H9 (cell line): Measurements from ENCODE around the gene BIRC6. TPM values are rescaled to one million over a fixed set of nuclear protein-coding genes. Genes with fewer than 3 reads are reported as not detected.

ENCODE experiments used
- DNase-seq: peaks from one replicate; pipeline ENCODE4 v3.0.0-alpha.2; 2017
- H2AFZ ChIP-seq: one replicate; pipeline ENCODE4 v1.6.1; 2013; ENCODE audit warnings: mild to moderate bottlenecking, low read length, control low read depth, moderate library complexity
- H2AK5ac ChIP-seq: 2 replicates; pipeline ENCODE4 v1.6.1; 2013; ENCODE audit warnings: low read length, control low read depth, mixed read lengths; ENCODE audit not compliant: insufficient read length
- H2BK120ac ChIP-seq: one replicate; pipeline ENCODE4 v1.6.1; 2013; ENCODE audit warnings: low read depth, mild to moderate bottlenecking, low read length, control low read depth, inconsistent platforms; ENCODE audit not compliant: poor library complexity, severe bottlenecking
- H2BK12ac ChIP-seq: 2 replicates; pipeline ENCODE4 v1.6.1; 2013; ENCODE audit warnings: low read length, control low read depth, mixed read lengths, low read depth; ENCODE audit not compliant: insufficient read length
- H2BK15ac ChIP-seq: 2 replicates; pipeline ENCODE4 v1.6.1; 2013; ENCODE audit warnings: low read depth, low read length, control low read depth
- H2BK20ac ChIP-seq: one replicate; pipeline ENCODE4 v1.6.1; 2013; ENCODE audit warnings: low read depth, mild to moderate bottlenecking, low read length, control low read depth, inconsistent platforms; ENCODE audit not compliant: poor library complexity, severe bottlenecking
- H2BK5ac ChIP-seq: 2 replicates; pipeline ENCODE4 v1.6.1; 2013; ENCODE audit warnings: low read length, control low read depth, mixed read lengths; ENCODE audit not compliant: insufficient read length
- H3K14ac ChIP-seq: 2 replicates; pipeline ENCODE4 v1.6.1; 2013; ENCODE audit warnings: low read length, control low read depth; ENCODE audit not compliant: insufficient read depth
- H3K18ac ChIP-seq: 2 replicates; pipeline ENCODE4 v1.6.1; 2013; ENCODE audit warnings: low read depth, mild to moderate bottlenecking, mixed read lengths, low read length, control low read depth; ENCODE audit not compliant: insufficient read length
- H3K23ac ChIP-seq: 2 replicates; pipeline ENCODE4 v1.6.1; 2013; ENCODE audit warnings: low read length, control low read depth, mixed read lengths, low read depth; ENCODE audit not compliant: insufficient read length
- H3K23me2 ChIP-seq: 2 replicates; pipeline ENCODE4 v1.6.1; 2013; ENCODE audit warnings: low read depth, mild to moderate bottlenecking, mixed read lengths, low read length, control low read depth; ENCODE audit not compliant: insufficient read length, poor library complexity, severe bottlenecking
- H3K27ac ChIP-seq: 2 replicates; pipeline ENCODE4 v1.5.1; 2013; ENCODE audit warnings: low read length, control low read depth, mixed read lengths, low read depth; ENCODE audit not compliant: insufficient read length
- H3K27me3 ChIP-seq: 2 replicates; pipeline ENCODE4 v1.6.1; 2013; ENCODE audit warnings: low read length, control low read depth, inconsistent platforms; ENCODE audit not compliant: insufficient read depth
- H3K4ac ChIP-seq: 2 replicates; pipeline ENCODE4 v1.6.1; 2013; ENCODE audit warnings: low read depth, mild to moderate bottlenecking, control low read depth, inconsistent platforms, low read length, moderate library complexity
- H3K4me1 ChIP-seq: 2 replicates; pipeline ENCODE4 v1.6.1; 2013; ENCODE audit warnings: low read length, control low read depth, inconsistent platforms; ENCODE audit not compliant: insufficient read depth
- H3K4me2 ChIP-seq: 2 replicates; pipeline ENCODE4 v1.6.1; 2013; ENCODE audit warnings: low read length, control low read depth, mixed read lengths; ENCODE audit not compliant: insufficient read length, insufficient read depth
- H3K56ac ChIP-seq: 2 replicates; pipeline ENCODE4 v1.6.1; 2013; ENCODE audit warnings: low read depth, mild to moderate bottlenecking, mixed read lengths, low read length, control low read depth; ENCODE audit not compliant: insufficient read length
- H3K79me1 ChIP-seq: 2 replicates; pipeline ENCODE4 v1.6.1; 2013; ENCODE audit warnings: low read depth, mild to moderate bottlenecking, moderate library complexity, low read length, control low read depth, inconsistent platforms; ENCODE audit not compliant: insufficient read depth, poor library complexity, severe bottlenecking
- H3K79me2 ChIP-seq: 2 replicates; pipeline ENCODE4 v1.6.1; 2013; ENCODE audit warnings: low read length, control low read depth, inconsistent platforms; ENCODE audit not compliant: insufficient read depth
- H3K9ac ChIP-seq: 2 replicates; pipeline ENCODE4 v1.6.1; 2013; ENCODE audit warnings: low read length, control low read depth, mixed read lengths; ENCODE audit not compliant: insufficient read length; ENCODE audit errors: extremely low read depth
- H3K9me3 ChIP-seq: one replicate; pipeline ENCODE4 v1.6.1; 2013; ENCODE audit warnings: low read depth, low read length, inconsistent platforms; ENCODE audit not compliant: control insufficient read depth
- H3T11ph ChIP-seq: one replicate; pipeline ENCODE4 v1.6.1; 2013; ENCODE audit warnings: mild to moderate bottlenecking, low read length, control low read depth, inconsistent platforms
- H4K20me1 ChIP-seq: one replicate; pipeline ENCODE4 v1.6.1; 2013; ENCODE audit not compliant: control insufficient read depth, insufficient read length, insufficient read depth
- H4K5ac ChIP-seq: 2 replicates; pipeline ENCODE4 v1.6.1; 2013; ENCODE audit warnings: low read depth, mild to moderate bottlenecking, mixed read lengths, low read length, control low read depth; ENCODE audit not compliant: insufficient read length
- H4K8ac ChIP-seq: replicated peaks from 2 replicates; pipeline ENCODE4 v1.6.1; 2013; ENCODE audit warnings: low read length, control low read depth, mixed read lengths, low read depth; ENCODE audit not compliant: insufficient read length
- H4K91ac ChIP-seq: 2 replicates; pipeline ENCODE4 v1.6.1; 2013; ENCODE audit warnings: low read depth, mild to moderate bottlenecking, moderate library complexity, mixed read lengths, low read length, control low read depth; ENCODE audit not compliant: insufficient read length
- H3K27ac Mint-ChIP-seq, 3 experiments: 2 replicates in 2 of 3; 3 replicates in 1 of 3; pipeline ENCODE4 v1.8.0; 2020 to 2021; ENCODE audit warnings: mixed read lengths in 3 of 3, mild to moderate bottlenecking in 1 of 3, moderate library complexity in 1 of 3
- H3K27me3 Mint-ChIP-seq: 2 replicates; pipeline ENCODE4 v1.8.0; 2021; ENCODE audit warnings: low read depth, mild to moderate bottlenecking, moderate library complexity, mixed read lengths
- H3K36me3 Mint-ChIP-seq, 3 experiments: 2 replicates in 2 of 3; 3 replicates in 1 of 3; pipeline ENCODE4 v1.8.0; 2020 to 2021; ENCODE audit warnings: low read depth in 3 of 3, mixed read lengths in 3 of 3; ENCODE audit not compliant: insufficient read depth in 1 of 3
- H3K4me1 Mint-ChIP-seq, 2 experiments: 2 replicates each; pipeline ENCODE4 v1.8.0; 2020; ENCODE audit warnings: mixed read lengths in 2 of 2
- H3K4me3 Mint-ChIP-seq, 2 experiments: 2 replicates in 1 of 2; 3 replicates in 1 of 2; pipeline ENCODE4 v1.8.0; 2020 to 2021; ENCODE audit warnings: mild to moderate bottlenecking in 2 of 2, mixed read lengths in 2 of 2, moderate library complexity in 1 of 2
- H3K9me3 Mint-ChIP-seq, 2 experiments: 2 replicates in 1 of 2; 3 replicates in 1 of 2; pipeline ENCODE4 v1.8.0; 2020; ENCODE audit warnings: mild to moderate bottlenecking in 2 of 2, mixed read lengths in 2 of 2, moderate library complexity in 1 of 2
- CTCF ChIP-seq: fragments of 200-600 bp; sonication (generic); conservative IDR thresholded peaks from 3 replicates; pipeline ENCODE4 v1.8.0; 2021; ENCODE audit warnings: antibody characterized with exemption, mild to moderate bottlenecking
- WGBS: extraction: QIAGEN DNeasy Blood & Tissue Kit; methylation state at CpG from one replicate; pipeline ENCODE4 v1.1.7; 2013; ENCODE audit warnings: missing lambda C conversion rate, low lambda C conversion rate, mixed read lengths; ENCODE audit not compliant: insufficient read length; ENCODE audit errors: extremely low coverage; 5-methylcytosine and 5-hydroxymethylcytosine counted together
- total RNA-seq: library from RNA; stranded (reverse); gene quantifications from 2 replicates; pipeline ENCODE4 v1.2.1, GENCODE V29; 2021

The BIRC6 gene
- total RNA-seq, 1 experiment from 2014 or later: 78.8 TPM

GRCh38 chr2:32464431-32464830 lies 107.6 kb downstream of the BIRC6 start:
- no peaks in the 10 kb centered on the region for H4K20me1 ChIP-seq
- H4K8ac ChIP-seq: no peak overlapping the region
- H4K91ac ChIP-seq: no peak overlapping the region
- no peak overlapping the region for H2BK20ac ChIP-seq
- H3T11ph ChIP-seq: no peak overlapping the region
- H3K9me3 Mint-ChIP-seq: no peaks in the 10 kb centered on the region
- no peak overlapping the region for H2AFZ ChIP-seq
- H3K79me2 ChIP-seq: no peaks in the 10 kb centered on the region
- no peak for DNase-seq
- no peaks in the 10 kb centered on the region for H3K27me3 ChIP-seq
- H3K27me3 Mint-ChIP-seq: no peaks in the 10 kb centered on the region
- no peak overlapping the region for H4K5ac ChIP-seq
- WGBS: no CpG with 5 or more reads among the region's 2 CpGs
- H3K27ac ChIP-seq: no peak overlapping the region
- no peak overlapping the region for H2BK5ac ChIP-seq
- no peaks in the 10 kb centered on the region for H3K9me3 ChIP-seq
- H3K4ac ChIP-seq: no peak overlapping the region
- no peak overlapping the region for H2AK5ac ChIP-seq
- H3K4me1 Mint-ChIP-seq: no peaks in the 10 kb centered on the region
- TF ChIP-seq CTCF: no peak
- H3K9ac ChIP-seq: no peak overlapping the region
- H3K23ac ChIP-seq: no peak overlapping the region
- H3K79me1 ChIP-seq: no peaks in the 10 kb centered on the region
- H2BK15ac ChIP-seq: no peak overlapping the region
- no peaks in the 10 kb centered on the region for H3K4me1 ChIP-seq
- no peak overlapping the region for H3K14ac ChIP-seq
- H2BK12ac ChIP-seq: no peak overlapping the region
- no peaks in the 10 kb centered on the region for H3K23me2 ChIP-seq
- H3K18ac ChIP-seq: no peak overlapping the region
- no peak overlapping the region for H2BK120ac ChIP-seq
- H3K36me3 Mint-ChIP-seq: peaks cover 21 to 55% (median 49%) of the 10 kb centered on the region in 3 experiments
- no peak overlapping the region for H3K4me3 Mint-ChIP-seq
- H3K56ac ChIP-seq: no peak overlapping the region
- no peak overlapping the region for H3K4me2 ChIP-seq
- H3K27ac Mint-ChIP-seq: peak overlapping the region in 1 of 3 experiments; percentile 84; a peak in 2 of 7 replicates
